Smooth muscle cell (in vitro differentiated cells): ENCODE data around the gene SPIRE1. TPM values are rescaled to one million over a fixed set of nuclear protein-coding genes. Genes with fewer than 3 reads are reported as not detected.

Source experiments
- DNase-seq: peaks from one replicate; lab custom pipeline; 2025; ENCODE audit not compliant: unreplicated experiment; lab: John Stamatoyannopoulos, UW
- H2AFZ ChIP-seq: fragments of 200-600 bp; sonication (generic); 2 replicates; pipeline ENCODE4 v1.6.0; 2016; ENCODE audit warnings: antibody characterized with exemption, low read depth, mild to moderate bottlenecking
- H3F3A ChIP-seq: fragments of 200-600 bp; sonication (generic); 2 replicates; pipeline ENCODE4 v1.6.0; 2017; ENCODE audit warnings: antibody characterized with exemption, low read depth
- H3K27ac ChIP-seq: fragments of 200-600 bp; sonication (generic); 2 replicates; pipeline ENCODE4 v1.5.1; 2016; ENCODE audit warnings: low read depth, mild to moderate bottlenecking
- H3K27me3 ChIP-seq: fragments of 200-600 bp; sonication (generic); 2 replicates; pipeline ENCODE4 v1.6.1; 2016; ENCODE audit warnings: low read depth, mild to moderate bottlenecking
- H3K36me3 ChIP-seq: fragments of 200-600 bp; sonication (generic); 2 replicates; pipeline ENCODE4 v1.5.1; 2016; ENCODE audit warnings: low read depth
- H3K4me1 ChIP-seq: fragments of 200-600 bp; sonication (generic); 2 replicates; pipeline ENCODE4 v1.5.1; 2016; ENCODE audit warnings: low read depth
- H3K4me2 ChIP-seq: fragments of 200-600 bp; sonication (generic); 2 replicates; pipeline ENCODE4 v1.6.0; 2016; ENCODE audit warnings: mild to moderate bottlenecking
- H3K4me3 ChIP-seq: fragments of 200-600 bp; sonication (generic); 2 replicates; pipeline ENCODE4 v1.5.1; 2016; ENCODE audit warnings: mild to moderate bottlenecking
- H3K79me2 ChIP-seq: fragments of 200-600 bp; sonication (generic); 2 replicates; pipeline ENCODE4 v1.6.0; 2016; ENCODE audit warnings: low read depth, mild to moderate bottlenecking
- H3K9ac ChIP-seq: fragments of 200-600 bp; sonication (generic); 2 replicates; pipeline ENCODE4 v1.6.0; 2016; ENCODE audit warnings: low read depth
- H3K9me3 ChIP-seq: fragments of 200-600 bp; sonication (generic); replicated peaks from 2 replicates; pipeline ENCODE4 v1.5.1; 2016; ENCODE audit warnings: low read depth
- H4K20me1 ChIP-seq: fragments of 200-600 bp; sonication (generic); 2 replicates; pipeline ENCODE4 v1.6.0; 2016; ENCODE audit warnings: low read depth
- whole genome bisulfite sequencing: methylation state at CpG from one replicate; pipeline ENCODE4 v1.1.7; 2016; ENCODE audit warnings: low lambda C conversion rate; 5-methylcytosine and 5-hydroxymethylcytosine counted together
- polyA plus RNA-seq: library from polyadenylated mRNA; unstranded; fragments of >200 nt; fragmentation: Nextera tagmentation; extraction: Ambion mirVana; gene quantifications from 2 replicates; pipeline ENCODE4 v1.2.1, GENCODE V29; 2016
- total RNA-seq: library from RNA; depleted of rRNA; stranded (reverse); fragments of >200 nt; gene quantifications from 2 replicates; pipeline ENCODE4 v1.2.3, GENCODE V29; 2014
- TF ChIP-seq, protein P1 (sequence below): fragments of 200-600 bp; sonication (generic); IDR thresholded peaks from 2 replicates; pipeline ENCODE4 v1.5.1; 2017; ENCODE audit warnings: borderline replicate concordance, mild to moderate bottlenecking, antibody characterized with exemption; ENCODE audit not compliant: insufficient read depth, poor library complexity, severe bottlenecking

The SPIRE1 gene
- total and polyA plus RNA-seq, 2 experiments from 2014 or later = 12.6 to 18.1 TPM

DNA sequence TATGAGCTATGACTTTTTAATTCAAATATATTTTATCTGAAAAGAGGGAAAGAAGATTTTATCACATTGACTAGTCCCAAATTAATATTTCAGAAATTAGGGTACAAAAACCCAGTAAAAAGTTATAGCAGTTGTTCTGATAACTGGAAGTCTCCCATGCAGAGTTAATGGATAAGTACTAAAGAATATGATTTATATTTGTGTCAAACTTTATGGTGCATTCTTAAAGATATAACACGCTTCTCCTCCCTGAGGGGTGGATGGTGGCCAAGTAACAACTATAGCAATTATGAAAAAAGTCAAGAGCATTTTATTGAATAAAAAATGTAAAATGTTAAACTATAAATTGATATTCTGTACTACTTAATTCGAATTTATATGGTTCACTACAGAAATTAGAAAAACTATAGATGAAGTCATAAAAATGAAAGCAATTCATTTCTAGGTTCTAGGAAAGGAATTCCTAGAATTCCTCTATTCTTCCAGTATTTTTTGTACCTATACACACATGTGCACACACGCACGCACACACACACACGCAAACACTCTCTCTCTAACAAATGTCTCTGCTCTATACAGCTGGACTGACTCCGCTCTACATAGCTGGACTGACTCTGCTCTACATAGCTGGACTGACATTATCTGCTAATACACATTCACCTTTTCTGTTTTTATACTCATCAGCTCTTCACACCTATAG, 138.9 kb downstream of the SPIRE1 start:
- Histone ChIP-seq H3K4me3 (no peak overlapping the region), H3K27ac (no peak overlapping the region), H3K4me2 (no peak overlapping the region), H3K79me2 (peaks cover 28% of the 10 kb centered on the region), H4K20me1 (peaks cover 81% of the 10 kb centered on the region), H3K36me3 (no peaks in the 10 kb centered on the region), H3K9me3 (no peaks in the 10 kb centered on the region), H3K9ac (no peak overlapping the region), H2AFZ (no peak overlapping the region), H3K4me1 (peaks cover 7% of the 10 kb centered on the region), H3F3A (no peaks in the 10 kb centered on the region), H3K27me3 (no peaks in the 10 kb centered on the region)
- no peak for DNase-seq
- TF ChIP-seq, protein P1, sequence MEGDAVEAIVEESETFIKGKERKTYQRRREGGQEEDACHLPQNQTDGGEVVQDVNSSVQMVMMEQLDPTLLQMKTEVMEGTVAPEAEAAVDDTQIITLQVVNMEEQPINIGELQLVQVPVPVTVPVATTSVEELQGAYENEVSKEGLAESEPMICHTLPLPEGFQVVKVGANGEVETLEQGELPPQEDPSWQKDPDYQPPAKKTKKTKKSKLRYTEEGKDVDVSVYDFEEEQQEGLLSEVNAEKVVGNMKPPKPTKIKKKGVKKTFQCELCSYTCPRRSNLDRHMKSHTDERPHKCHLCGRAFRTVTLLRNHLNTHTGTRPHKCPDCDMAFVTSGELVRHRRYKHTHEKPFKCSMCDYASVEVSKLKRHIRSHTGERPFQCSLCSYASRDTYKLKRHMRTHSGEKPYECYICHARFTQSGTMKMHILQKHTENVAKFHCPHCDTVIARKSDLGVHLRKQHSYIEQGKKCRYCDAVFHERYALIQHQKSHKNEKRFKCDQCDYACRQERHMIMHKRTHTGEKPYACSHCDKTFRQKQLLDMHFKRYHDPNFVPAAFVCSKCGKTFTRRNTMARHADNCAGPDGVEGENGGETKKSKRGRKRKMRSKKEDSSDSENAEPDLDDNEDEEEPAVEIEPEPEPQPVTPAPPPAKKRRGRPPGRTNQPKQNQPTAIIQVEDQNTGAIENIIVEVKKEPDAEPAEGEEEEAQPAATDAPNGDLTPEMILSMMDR = no peak
- 94% methylated on average over 6 of the region's 6 CpGs for WGBS

DNA sequence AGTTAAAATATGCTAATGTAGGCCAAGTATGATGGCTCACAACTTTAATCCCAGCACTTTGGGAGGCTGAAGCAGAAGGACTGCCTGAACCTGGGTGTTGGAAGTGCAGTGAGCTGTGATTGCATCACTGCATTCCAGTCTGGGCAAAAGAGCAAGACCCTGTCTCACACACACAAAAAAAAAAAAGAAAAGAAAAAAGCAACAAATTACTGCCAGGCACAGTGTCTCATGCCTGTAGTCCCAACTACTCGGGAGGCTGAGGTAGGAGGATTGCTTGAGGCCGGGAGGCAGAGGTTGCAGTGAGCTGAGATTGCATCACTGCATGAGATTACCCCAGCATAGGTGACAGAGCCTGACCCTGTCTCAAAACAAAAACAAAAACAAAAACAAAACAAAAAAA, 139.6 kb downstream of the SPIRE1 start:
- no peak overlapping the region for H2AFZ ChIP-seq
- no peak overlapping the region for H3K27ac ChIP-seq
- H4K20me1 ChIP-seq = peaks cover 76% of the 10 kb centered on the region
- no peaks in the 10 kb centered on the region for H3K27me3 ChIP-seq
- H3K36me3 ChIP-seq = no peaks in the 10 kb centered on the region
- H3K79me2 ChIP-seq = peaks cover 28% of the 10 kb centered on the region
- WGBS = 97% methylated on average over 2 of the region's 2 CpGs
- TF ChIP-seq, protein P1 = no peak
- no peaks in the 10 kb centered on the region for H3K9me3 ChIP-seq
- no peak overlapping the region for H3K4me2 ChIP-seq
- no peak for DNase-seq
- H3K4me3 ChIP-seq = no peak overlapping the region
- no peak overlapping the region for H3K9ac ChIP-seq
- H3F3A ChIP-seq = no peaks in the 10 kb centered on the region
- peaks cover 7% of the 10 kb centered on the region for H3K4me1 ChIP-seq

GRCh38 chr18:12517142-12517825, 140.6 kb downstream of the SPIRE1 start:
- Histone ChIP-seq H4K20me1 (peaks cover 69% of the 10 kb centered on the region), H3K9me3 (no peaks in the 10 kb centered on the region), H3K27ac (no peak overlapping the region), H3K4me3 (no peak overlapping the region), H3K9ac (no peak overlapping the region), H3K36me3 (no peaks in the 10 kb centered on the region), H3K79me2 (peaks cover 28% of the 10 kb centered on the region), H3F3A (no peaks in the 10 kb centered on the region), H3K4me2 (no peak overlapping the region), H3K4me1 (peaks cover 7% of the 10 kb centered on the region), H2AFZ (no peak overlapping the region), H3K27me3 (no peaks in the 10 kb centered on the region)
- DNase-seq = no peak
- TF ChIP-seq, protein P1 = no peak
- WGBS = 100% methylated on average over 1 of the region's 1 CpG
